GM18951 (cell line): ENCODE measurements around the gene TMEM176A.

Experiments
- POLR2A ChIP-seq: IDR thresholded peaks from 4 replicates; pipeline ENCODE4 v1.6.1; 2011; ENCODE audit warnings: mild to moderate bottlenecking; ENCODE audit not compliant: insufficient read length, insufficient read depth; ENCODE audit errors: extremely low read depth
- in situ Hi-C: fragments of 300-500 bp; cut with MboI; formaldehyde crosslinking; loops from one replicate; pipeline ENCODE4 v1.12.0; 2022; ENCODE audit warnings: low sequenced_read_pairs, mixed read lengths, inconsistent platforms; ENCODE audit not compliant: unreplicated experiment

Gene TMEM176A

GRCh38 chr7:150814328-150815001 is 13.9 kb downstream of the TMEM176A start:
- no peak for TF ChIP-seq POLR2A
- in situ Hi-C loops: no loop called here

GRCh38 chr7:150818971-150819370 is 18.4 kb downstream of the TMEM176A start:
- no peak for TF ChIP-seq POLR2A
- in situ Hi-C loops: no loop called here

GRCh38 chr7:150820148-150820547 is 19.6 kb downstream of the TMEM176A start:
- in situ Hi-C loops: no loop called here
- TF ChIP-seq POLR2A: no peak

- TF ChIP-seq POLR2A: no peak
- in situ Hi-C loops: no loop called here
These were observed 20.1 kb downstream of the TMEM176A start for GRCh38 chr7:150820578-150821198.

GRCh38 chr7:150823043-150823442 is 22.5 kb downstream of the TMEM176A start:
- in situ Hi-C loops: no loop called here
- no peak for TF ChIP-seq POLR2A

- no peak for TF ChIP-seq POLR2A
These were observed 23.0 kb downstream of the TMEM176A start for GRCh38 chr7:150823484-150824126.

GRCh38 chr7:150824379-150825177 is 24.0 kb downstream of the TMEM176A start:
- in situ Hi-C loops: no loop called here
- no peak for TF ChIP-seq POLR2A

More at GRCh38 chr7:150823484-150824126, 23.0 kb downstream of the TMEM176A start:
- in situ Hi-C loops: no loop called here

GRCh38 chr7:150826061-150826849 is 25.7 kb downstream of the TMEM176A start:
- in situ Hi-C loops: no loop called here
- no peak for TF ChIP-seq POLR2A

GRCh38 chr7:150828384-150828783 is 27.8 kb downstream of the TMEM176A start:
- in situ Hi-C loops: no loop called here

GRCh38 chr7:150829426-150829825 is 28.9 kb downstream of the TMEM176A start:
- in situ Hi-C loops: no loop called here
- TF ChIP-seq POLR2A: no peak

More at GRCh38 chr7:150828384-150828783, 27.8 kb downstream of the TMEM176A start:
- no peak for TF ChIP-seq POLR2A

GRCh38 chr7:150830937-150831336 is 30.4 kb downstream of the TMEM176A start:
- in situ Hi-C loops: no loop called here
- no peak for TF ChIP-seq POLR2A

- in situ Hi-C loops: no loop called here
- no peak for TF ChIP-seq POLR2A
These were observed 31.3 kb downstream of the TMEM176A start for GRCh38 chr7:150831851-150832250.
